SK-N-SH (cell line): ENCODE data around the gene EEF1B2. TPM values are rescaled to one million over a fixed set of nuclear protein-coding genes. Genes with fewer than 3 reads are reported as not detected.

Experiments
- CTCF ChIA-PET: fragments of 300-600, 350-600 bp; formaldehyde crosslinking; extraction: SDS; loops from one replicate; lab custom pipeline; 2021; lab: Yijun Ruan, JAX
- POLR2A ChIA-PET: fragments of 350-600 bp; sonication (Branson Sonifier 250); formaldehyde crosslinking; extraction: SDS; loops from one replicate; lab custom pipeline; 2020; ENCODE audit warnings: antibody characterized with exemption, inconsistent platforms; lab: Yijun Ruan, JAX
- DNase-seq: peaks from one replicate; pipeline ENCODE4 v3.0.0; 2012
- H2AFZ ChIP-seq: fragments of 200-600 bp; sonication (generic); 2 replicates; pipeline ENCODE4 v1.8.1; 2016; ENCODE audit warnings: antibody characterized with exemption, mild to moderate bottlenecking, low read depth
- H3F3A ChIP-seq: fragments of 200-600 bp; sonication (generic); replicated peaks from 2 replicates; pipeline ENCODE3; 2016; ENCODE audit warnings: antibody characterized with exemption, mild to moderate bottlenecking; ENCODE audit not compliant: insufficient read depth
- H3K27ac ChIP-seq, 2 experiments: fragments of 200-500 bp in 1 of 2; fragments of 200-600 bp in 1 of 2; sonication (Bioruptor generic) in 1 of 2; sonication (generic), shearing (Covaris generic) in 1 of 2; 2 replicates each; pipeline versions ENCODE4 v1.5.1 to v1.6.1; 2014 to 2016; ENCODE audit warnings: low read depth in 2 of 2, inconsistent platforms in 1 of 2, low read length in 1 of 2, mild to moderate bottlenecking in 1 of 2, mixed read lengths in 1 of 2
- H3K27me3 ChIP-seq: fragments of 200-600 bp; sonication (generic), shearing (Covaris generic); 2 replicates; pipeline ENCODE4 v1.6.1; 2016; ENCODE audit warnings: mixed run types; ENCODE audit not compliant: insufficient read depth
- H3K36me3 ChIP-seq, 2 experiments: fragments of 200-500 bp in 1 of 2; fragments of 200-600 bp in 1 of 2; sonication (Bioruptor generic) in 1 of 2; sonication (generic) in 1 of 2; replicated peaks in 1 of 2; 2 replicates each; pipeline versions ENCODE3 to v1.5.1; 2014 to 2016; ENCODE audit warnings: low read length in 1 of 2, mild to moderate bottlenecking in 1 of 2; ENCODE audit not compliant: insufficient read depth in 2 of 2, control insufficient read depth in 1 of 2
- H3K4me1 ChIP-seq, 2 experiments: fragments of 200-500 bp in 1 of 2; fragments of 200-600 bp in 1 of 2; sonication (Bioruptor generic) in 1 of 2; sonication (generic), shearing (Covaris generic) in 1 of 2; 2 replicates each; pipeline versions ENCODE4 v1.5.1 to v1.6.1; 2014 to 2016; ENCODE audit warnings: low read depth in 1 of 2, low read length in 1 of 2, mixed run types in 1 of 2; ENCODE audit not compliant: insufficient read depth in 2 of 2, control insufficient read depth in 1 of 2
- H3K4me2 ChIP-seq: fragments of 200-600 bp; sonication (generic), shearing (Covaris generic); 2 replicates; pipeline ENCODE4 v1.6.1; 2017; ENCODE audit warnings: mixed run types
- H3K4me3 ChIP-seq, 2 experiments: fragments of 200-500 bp in 1 of 2; fragments of 200-600 bp in 1 of 2; sonication (Bioruptor generic) in 1 of 2; sonication (generic), shearing (Covaris generic) in 1 of 2; 2 replicates each; pipeline versions ENCODE4 v1.5.1 to v1.8.1; 2014 to 2016; ENCODE audit warnings: low read depth in 2 of 2, inconsistent platforms in 1 of 2, low read length in 1 of 2, mild to moderate bottlenecking in 1 of 2, mixed read lengths in 1 of 2, moderate library complexity in 1 of 2
- H3K79me2 ChIP-seq: fragments of 200-600 bp; sonication (generic); 2 replicates; pipeline ENCODE4 v1.8.1; 2017; ENCODE audit warnings: mild to moderate bottlenecking; ENCODE audit not compliant: insufficient read depth
- H3K9ac ChIP-seq: fragments of 200-600 bp; sonication (generic); 2 replicates; pipeline ENCODE4 v1.6.1; 2017; ENCODE audit warnings: mixed run types
- H3K9me2 ChIP-seq: fragments of 200-600 bp; sonication (generic); 2 replicates; pipeline ENCODE4 v1.6.1; 2017; ENCODE audit warnings: mixed run types
- H3K9me3 ChIP-seq: fragments of 200-600 bp; sonication (generic); 2 replicates; pipeline ENCODE4 v1.6.1; 2017; ENCODE audit warnings: mixed run types, mild to moderate bottlenecking, moderate library complexity
- H4K20me1 ChIP-seq: fragments of 200-600 bp; sonication (generic); 2 replicates; pipeline ENCODE4 v1.6.1; 2017; ENCODE audit warnings: mild to moderate bottlenecking, mixed run types; ENCODE audit not compliant: insufficient read depth
- CHD2 ChIP-seq: fragments of 150-350 bp; IDR thresholded peaks from 2 replicates; pipeline ENCODE4 v1.6.1; 2018; ENCODE audit warnings: low read length; ENCODE audit not compliant: partially characterized antibody
- FOSL2 ChIP-seq: IDR thresholded peaks from 2 replicates; pipeline ENCODE4 v1.4.0; 2012; ENCODE audit warnings: low read depth, mild to moderate bottlenecking, moderate library complexity, borderline replicate concordance
- GABPA ChIP-seq: IDR thresholded peaks from 2 replicates; pipeline ENCODE4 v1.4.0; 2012; ENCODE audit warnings: low read depth, mild to moderate bottlenecking
- GATA2 ChIP-seq: sonication (generic); formaldehyde crosslinking; IDR thresholded peaks from 2 replicates; pipeline ENCODE4 v1.5.0; 2020; ENCODE audit warnings: mild to moderate bottlenecking, missing genetic modification reagents
- JUND ChIP-seq: IDR thresholded peaks from 2 replicates; pipeline ENCODE4 v1.4.0; 2012
- MEF2A ChIP-seq: IDR thresholded peaks from 2 replicates; pipeline ENCODE4 v1.4.0; 2012; ENCODE audit warnings: low read depth, borderline replicate concordance
- MXI1 ChIP-seq: IDR thresholded peaks from 2 replicates; pipeline ENCODE4 v1.6.1; 2012; ENCODE audit warnings: mild to moderate bottlenecking, low read depth, low read length, improper control_type of control experiment
- NFIC ChIP-seq: IDR thresholded peaks from 2 replicates; pipeline ENCODE4 v1.4.0; 2012; ENCODE audit warnings: borderline replicate concordance
- NRF1 ChIP-seq: IDR thresholded peaks from 2 replicates; pipeline ENCODE4 v1.6.1; 2012; ENCODE audit warnings: low read depth, mild to moderate bottlenecking, low read length
- POLR2AphosphoS5 ChIP-seq: IDR thresholded peaks from 2 replicates; pipeline ENCODE4 v1.6.1; 2012; ENCODE audit warnings: low read depth, low read length
- RCOR1 ChIP-seq: fragments of 150-350 bp; IDR thresholded peaks from 2 replicates; pipeline ENCODE4 v1.6.1; 2017; ENCODE audit warnings: antibody characterized with exemption, low read length
- RXRA ChIP-seq: IDR thresholded peaks from 2 replicates; pipeline ENCODE4 v1.4.0; 2012; ENCODE audit warnings: low read depth, mild to moderate bottlenecking, borderline replicate concordance
- SIN3A ChIP-seq: IDR thresholded peaks from 2 replicates; pipeline ENCODE4 v1.6.1; 2012; ENCODE audit warnings: low read depth, mild to moderate bottlenecking, low read length, moderate library complexity, borderline replicate concordance
- SMC3 ChIP-seq: IDR thresholded peaks from 2 replicates; pipeline ENCODE4 v1.6.1; 2012; ENCODE audit warnings: low read depth, low read length, improper control_type of control experiment
- TAF1 ChIP-seq: IDR thresholded peaks from 2 replicates; pipeline ENCODE4 v1.6.1; 2012; ENCODE audit warnings: low read depth, mild to moderate bottlenecking, low read length, moderate library complexity, borderline replicate concordance
- TCF12 ChIP-seq: IDR thresholded peaks from 2 replicates; pipeline ENCODE4 v1.4.0; 2012
- WGBS: methylation state at CpG from one replicate; pipeline ENCODE4 v1.1.6; 2017; ENCODE audit warnings: low lambda C conversion rate; 5-methylcytosine and 5-hydroxymethylcytosine counted together
- polyA plus RNA-seq, 3 experiments: library from polyadenylated mRNA; depleted of rRNA; stranded (reverse); fragments of >200 nt; gene quantifications; 2 replicates each; pipeline ENCODE4 v1.2.3, GENCODE V29; 2012
- TF ChIP-seq, protein P1 (sequence below): IDR thresholded peaks from 2 replicates; pipeline ENCODE4 v1.4.0; 2012; ENCODE audit warnings: low read depth, borderline replicate concordance
- TF ChIP-seq, protein P2 (sequence below): fragments of 200-600 bp; sonication (generic); IDR thresholded peaks from 2 replicates; pipeline ENCODE4 v1.6.1; 2017; ENCODE audit warnings: antibody characterized with exemption, mild to moderate bottlenecking, moderate library complexity
- TF ChIP-seq, protein P3 (sequence below): IDR thresholded peaks from 2 replicates; pipeline ENCODE4; 2012

The EEF1B2 gene
- polyA plus RNA-seq, 1 of the 3 experiments (the other 2 are of a cell fraction): 815 TPM

DNA sequence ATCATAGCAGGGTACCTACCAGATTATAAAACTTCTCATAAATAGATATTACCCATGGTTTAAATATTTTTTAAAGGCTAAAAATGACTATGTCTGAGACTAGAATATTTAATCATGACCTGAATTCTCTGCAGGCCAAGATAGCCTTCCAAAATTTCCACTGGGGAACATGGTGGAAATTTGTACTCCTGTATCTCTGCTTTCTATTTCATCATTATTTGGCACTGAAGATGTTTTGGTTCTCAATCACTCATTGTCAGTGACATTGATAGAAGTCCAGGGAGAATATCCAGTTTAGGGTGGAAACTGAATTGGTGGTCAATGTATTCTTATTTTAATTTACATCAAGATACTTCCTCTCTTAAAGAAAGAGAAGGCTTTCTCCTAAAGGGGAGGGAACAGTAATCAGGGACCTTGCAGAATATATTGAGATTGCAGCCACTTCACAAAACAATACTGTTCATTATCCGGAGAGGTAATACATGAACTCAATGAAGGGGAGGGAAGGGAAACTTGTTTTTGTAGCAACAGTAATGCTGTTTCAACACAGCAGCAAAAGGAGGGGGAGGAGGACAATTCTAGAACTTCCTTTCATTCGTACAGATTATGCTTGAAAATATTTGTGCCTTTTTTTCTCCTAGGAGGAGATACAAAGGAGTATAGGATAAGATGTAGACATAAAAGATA lies 34.1 kb downstream of the EEF1B2 start:
- H3K9me3 ChIP-seq: no peaks in the 10 kb centered on the region
- CTCF ChIA-PET: no interaction called here
- H3K27me3 ChIP-seq: no peaks in the 10 kb centered on the region
- POLR2A ChIA-PET: no interaction called here
- no peak overlapping the region for H3K27ac ChIP-seq
- no peaks in the 10 kb centered on the region for H3F3A ChIP-seq
- no peak overlapping the region for H2AFZ ChIP-seq
- H3K79me2 ChIP-seq: no peaks in the 10 kb centered on the region
- no peaks in the 10 kb centered on the region for H3K4me1 ChIP-seq
- no peaks in the 10 kb centered on the region for H4K20me1 ChIP-seq
- no peak for TF ChIP-seq CHD2
- no peak for TF ChIP-seq NRF1
- no peak for TF ChIP-seq GATA2 (CRISPR knock-in tag)
- TF ChIP-seq MEF2A: no peak
- TF ChIP-seq TCF12: no peak
- no peak for TF ChIP-seq RCOR1
- TF ChIP-seq, protein P1, sequence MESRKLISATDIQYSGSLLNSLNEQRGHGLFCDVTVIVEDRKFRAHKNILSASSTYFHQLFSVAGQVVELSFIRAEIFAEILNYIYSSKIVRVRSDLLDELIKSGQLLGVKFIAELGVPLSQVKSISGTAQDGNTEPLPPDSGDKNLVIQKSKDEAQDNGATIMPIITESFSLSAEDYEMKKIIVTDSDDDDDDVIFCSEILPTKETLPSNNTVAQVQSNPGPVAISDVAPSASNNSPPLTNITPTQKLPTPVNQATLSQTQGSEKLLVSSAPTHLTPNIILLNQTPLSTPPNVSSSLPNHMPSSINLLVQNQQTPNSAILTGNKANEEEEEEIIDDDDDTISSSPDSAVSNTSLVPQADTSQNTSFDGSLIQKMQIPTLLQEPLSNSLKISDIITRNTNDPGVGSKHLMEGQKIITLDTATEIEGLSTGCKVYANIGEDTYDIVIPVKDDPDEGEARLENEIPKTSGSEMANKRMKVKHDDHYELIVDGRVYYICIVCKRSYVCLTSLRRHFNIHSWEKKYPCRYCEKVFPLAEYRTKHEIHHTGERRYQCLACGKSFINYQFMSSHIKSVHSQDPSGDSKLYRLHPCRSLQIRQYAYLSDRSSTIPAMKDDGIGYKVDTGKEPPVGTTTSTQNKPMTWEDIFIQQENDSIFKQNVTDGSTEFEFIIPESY: no peak
- no peak for TF ChIP-seq FOSL2
- TF ChIP-seq POLR2AphosphoS5: no peak
- no peak for TF ChIP-seq SIN3A
- no peak for TF ChIP-seq MXI1
- no peak for TF ChIP-seq TAF1
- no peak for DNase-seq
- no peaks in the 10 kb centered on the region for H3K9me2 ChIP-seq
- H3K4me3 ChIP-seq: no peak overlapping the region
- WGBS: 63% methylated on average over 2 of the region's 2 CpGs
- no peak overlapping the region for H3K9ac ChIP-seq
- no peaks in the 10 kb centered on the region for H3K36me3 ChIP-seq
- H3K4me2 ChIP-seq: no peak overlapping the region

DNA sequence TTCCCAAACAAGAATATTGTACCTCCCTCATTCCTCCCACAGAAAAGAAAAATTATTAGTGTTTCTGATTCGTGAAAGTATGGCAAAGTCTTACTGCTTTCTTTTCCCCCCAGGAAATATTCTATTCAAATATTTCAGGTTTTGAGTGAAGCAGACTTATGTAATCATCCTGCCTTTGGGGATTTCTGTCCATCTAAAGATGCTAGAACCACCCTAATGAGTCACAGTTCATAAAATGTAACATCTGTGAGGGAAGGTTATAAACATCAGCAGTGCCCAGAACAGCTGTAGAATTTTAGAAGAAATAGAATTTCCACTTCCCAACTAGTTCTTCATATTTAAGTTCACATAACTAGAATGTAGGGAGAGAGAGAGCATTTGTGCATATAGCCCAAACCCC lies 39.0 kb downstream of the EEF1B2 start:
- Histone ChIP-seq H3K9me2 (no peaks in the 10 kb centered on the region), H3K4me1 (no peaks in the 10 kb centered on the region), H3K27me3 (no peaks in the 10 kb centered on the region), H3K27ac (no peak overlapping the region), H3K9ac (no peak overlapping the region), H3K4me3 (no peak overlapping the region)
- POLR2A ChIA-PET: no interaction called here
- TF ChIP-seq, protein P2, sequence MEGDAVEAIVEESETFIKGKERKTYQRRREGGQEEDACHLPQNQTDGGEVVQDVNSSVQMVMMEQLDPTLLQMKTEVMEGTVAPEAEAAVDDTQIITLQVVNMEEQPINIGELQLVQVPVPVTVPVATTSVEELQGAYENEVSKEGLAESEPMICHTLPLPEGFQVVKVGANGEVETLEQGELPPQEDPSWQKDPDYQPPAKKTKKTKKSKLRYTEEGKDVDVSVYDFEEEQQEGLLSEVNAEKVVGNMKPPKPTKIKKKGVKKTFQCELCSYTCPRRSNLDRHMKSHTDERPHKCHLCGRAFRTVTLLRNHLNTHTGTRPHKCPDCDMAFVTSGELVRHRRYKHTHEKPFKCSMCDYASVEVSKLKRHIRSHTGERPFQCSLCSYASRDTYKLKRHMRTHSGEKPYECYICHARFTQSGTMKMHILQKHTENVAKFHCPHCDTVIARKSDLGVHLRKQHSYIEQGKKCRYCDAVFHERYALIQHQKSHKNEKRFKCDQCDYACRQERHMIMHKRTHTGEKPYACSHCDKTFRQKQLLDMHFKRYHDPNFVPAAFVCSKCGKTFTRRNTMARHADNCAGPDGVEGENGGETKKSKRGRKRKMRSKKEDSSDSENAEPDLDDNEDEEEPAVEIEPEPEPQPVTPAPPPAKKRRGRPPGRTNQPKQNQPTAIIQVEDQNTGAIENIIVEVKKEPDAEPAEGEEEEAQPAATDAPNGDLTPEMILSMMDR: no peak
- TF ChIP-seq SMC3: no peak
- no peak for TF ChIP-seq RXRA
- no peak for TF ChIP-seq GABPA
- TF ChIP-seq GATA2 (CRISPR knock-in tag): no peak
- TF ChIP-seq NFIC: no peak
- no peak for TF ChIP-seq JUND
- TF ChIP-seq, protein P3, sequence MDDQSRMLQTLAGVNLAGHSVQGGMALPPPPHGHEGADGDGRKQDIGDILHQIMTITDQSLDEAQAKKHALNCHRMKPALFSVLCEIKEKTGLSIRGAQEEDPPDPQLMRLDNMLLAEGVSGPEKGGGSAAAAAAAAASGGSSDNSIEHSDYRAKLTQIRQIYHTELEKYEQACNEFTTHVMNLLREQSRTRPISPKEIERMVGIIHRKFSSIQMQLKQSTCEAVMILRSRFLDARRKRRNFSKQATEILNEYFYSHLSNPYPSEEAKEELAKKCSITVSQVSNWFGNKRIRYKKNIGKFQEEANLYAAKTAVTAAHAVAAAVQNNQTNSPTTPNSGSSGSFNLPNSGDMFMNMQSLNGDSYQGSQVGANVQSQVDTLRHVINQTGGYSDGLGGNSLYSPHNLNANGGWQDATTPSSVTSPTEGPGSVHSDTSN: no peak
- no peak for TF ChIP-seq MEF2A
- TF ChIP-seq, all 33 proteins: peak for 0
- Histone ChIP-seq H3K79me2 (no peaks in the 10 kb centered on the region), H4K20me1 (no peaks in the 10 kb centered on the region), H3K36me3 (no peaks in the 10 kb centered on the region), H2AFZ (no peak overlapping the region), H3K9me3 (no peaks in the 10 kb centered on the region), H3F3A (no peaks in the 10 kb centered on the region), H3K4me2 (no peak overlapping the region)
- WGBS: 29% methylated on average over 1 of the region's 1 CpG
- CTCF ChIA-PET: no interaction called here
- DNase-seq: no peak
